SK-N-SH (cell line): Measurements from ENCODE around the gene SMIM5.

Experiments
- MXI1 ChIP-seq: IDR thresholded peaks from 2 replicates; pipeline ENCODE4 v1.6.1; 2012; ENCODE audit warnings: mild to moderate bottlenecking, low read depth, low read length, improper control_type of control experiment
- NFIC ChIP-seq: IDR thresholded peaks from 2 replicates; pipeline ENCODE4 v1.4.0; 2012; ENCODE audit warnings: borderline replicate concordance
- SMC3 ChIP-seq: IDR thresholded peaks from 2 replicates; pipeline ENCODE4 v1.6.1; 2012; ENCODE audit warnings: low read depth, low read length, improper control_type of control experiment
- TCF12 ChIP-seq: IDR thresholded peaks from 2 replicates; pipeline ENCODE4 v1.4.0; 2012
- TEAD4 ChIP-seq: IDR thresholded peaks from 2 replicates; pipeline ENCODE4 v1.4.0; 2012; ENCODE audit warnings: mild to moderate bottlenecking, borderline replicate concordance; ENCODE audit not compliant: insufficient read depth
- TF ChIP-seq, protein P1 (sequence below): fragments of 200-600 bp; sonication (generic); IDR thresholded peaks from 2 replicates; pipeline ENCODE4 v1.6.1; 2017; ENCODE audit warnings: antibody characterized with exemption, mild to moderate bottlenecking, moderate library complexity
- TF ChIP-seq, protein P2 (sequence below): IDR thresholded peaks from 2 replicates; pipeline ENCODE4 v1.4.0; 2012; ENCODE audit warnings: low read depth, borderline replicate concordance
- TF ChIP-seq, protein P3 (sequence below): IDR thresholded peaks from 2 replicates; pipeline ENCODE4 v1.4.0; 2012; ENCODE audit warnings: low read depth

DNA sequence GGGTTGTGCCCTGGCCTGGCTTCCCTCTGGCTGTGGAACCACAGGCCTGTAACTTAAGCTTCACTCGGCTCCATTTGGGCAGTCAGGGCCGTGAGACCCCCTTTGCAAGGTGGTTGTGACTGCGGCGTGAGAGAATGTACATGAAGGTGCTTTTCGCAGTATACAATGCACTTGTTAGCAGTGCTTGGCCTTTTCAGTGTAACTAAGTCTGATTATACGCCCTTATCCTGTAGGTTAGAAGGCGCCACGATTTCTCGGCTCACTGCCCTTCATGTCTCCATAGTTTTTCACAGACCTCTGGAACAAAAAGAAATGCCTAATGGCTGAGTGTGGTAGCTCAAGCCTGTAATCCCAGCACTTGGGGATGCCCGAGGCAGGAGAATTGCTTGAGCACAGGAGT, 47.2 kb downstream of the SMIM5 start:
- TF ChIP-seq, protein P1, sequence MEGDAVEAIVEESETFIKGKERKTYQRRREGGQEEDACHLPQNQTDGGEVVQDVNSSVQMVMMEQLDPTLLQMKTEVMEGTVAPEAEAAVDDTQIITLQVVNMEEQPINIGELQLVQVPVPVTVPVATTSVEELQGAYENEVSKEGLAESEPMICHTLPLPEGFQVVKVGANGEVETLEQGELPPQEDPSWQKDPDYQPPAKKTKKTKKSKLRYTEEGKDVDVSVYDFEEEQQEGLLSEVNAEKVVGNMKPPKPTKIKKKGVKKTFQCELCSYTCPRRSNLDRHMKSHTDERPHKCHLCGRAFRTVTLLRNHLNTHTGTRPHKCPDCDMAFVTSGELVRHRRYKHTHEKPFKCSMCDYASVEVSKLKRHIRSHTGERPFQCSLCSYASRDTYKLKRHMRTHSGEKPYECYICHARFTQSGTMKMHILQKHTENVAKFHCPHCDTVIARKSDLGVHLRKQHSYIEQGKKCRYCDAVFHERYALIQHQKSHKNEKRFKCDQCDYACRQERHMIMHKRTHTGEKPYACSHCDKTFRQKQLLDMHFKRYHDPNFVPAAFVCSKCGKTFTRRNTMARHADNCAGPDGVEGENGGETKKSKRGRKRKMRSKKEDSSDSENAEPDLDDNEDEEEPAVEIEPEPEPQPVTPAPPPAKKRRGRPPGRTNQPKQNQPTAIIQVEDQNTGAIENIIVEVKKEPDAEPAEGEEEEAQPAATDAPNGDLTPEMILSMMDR, result no peak
- TF ChIP-seq, protein P2, sequence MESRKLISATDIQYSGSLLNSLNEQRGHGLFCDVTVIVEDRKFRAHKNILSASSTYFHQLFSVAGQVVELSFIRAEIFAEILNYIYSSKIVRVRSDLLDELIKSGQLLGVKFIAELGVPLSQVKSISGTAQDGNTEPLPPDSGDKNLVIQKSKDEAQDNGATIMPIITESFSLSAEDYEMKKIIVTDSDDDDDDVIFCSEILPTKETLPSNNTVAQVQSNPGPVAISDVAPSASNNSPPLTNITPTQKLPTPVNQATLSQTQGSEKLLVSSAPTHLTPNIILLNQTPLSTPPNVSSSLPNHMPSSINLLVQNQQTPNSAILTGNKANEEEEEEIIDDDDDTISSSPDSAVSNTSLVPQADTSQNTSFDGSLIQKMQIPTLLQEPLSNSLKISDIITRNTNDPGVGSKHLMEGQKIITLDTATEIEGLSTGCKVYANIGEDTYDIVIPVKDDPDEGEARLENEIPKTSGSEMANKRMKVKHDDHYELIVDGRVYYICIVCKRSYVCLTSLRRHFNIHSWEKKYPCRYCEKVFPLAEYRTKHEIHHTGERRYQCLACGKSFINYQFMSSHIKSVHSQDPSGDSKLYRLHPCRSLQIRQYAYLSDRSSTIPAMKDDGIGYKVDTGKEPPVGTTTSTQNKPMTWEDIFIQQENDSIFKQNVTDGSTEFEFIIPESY, result no peak
- no peak for TF ChIP-seq TCF12
- TF ChIP-seq, protein P3, sequence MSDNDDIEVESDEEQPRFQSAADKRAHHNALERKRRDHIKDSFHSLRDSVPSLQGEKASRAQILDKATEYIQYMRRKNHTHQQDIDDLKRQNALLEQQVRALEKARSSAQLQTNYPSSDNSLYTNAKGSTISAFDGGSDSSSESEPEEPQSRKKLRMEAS, result no peak
- no peak for TF ChIP-seq NFIC
- TF ChIP-seq TEAD4, result no peak
- no peak for TF ChIP-seq SMC3
- no peak for TF ChIP-seq MXI1
